Gastroesophageal sphincter (tissue), 2 donors: ENCODE data around the gene KLC1.

Source experiments
- EP300 ChIP-seq: sonication (generic); formaldehyde crosslinking; IDR thresholded peaks from one replicate; pipeline ENCODE4 v1.6.1; 2017; ENCODE audit warnings: antibody characterized with exemption, mild to moderate bottlenecking
- POLR2A ChIP-seq, 2 donors: fragments of 450-650 bp; IDR thresholded peaks; one replicate each; pipeline ENCODE4 v1.6.1; 2017; ENCODE audit warnings: antibody characterized with exemption in 2 of 2, mild to moderate bottlenecking in 2 of 2, moderate library complexity in 1 of 2
- POLR2AphosphoS5 ChIP-seq: sonication (generic); formaldehyde crosslinking; IDR thresholded peaks from one replicate; pipeline ENCODE4 v1.6.1; 2017; ENCODE audit warnings: antibody characterized with exemption

GRCh38 chr14:103712633-103713247 lies 83.7 kb downstream of the KLC1 start:
- TF ChIP-seq POLR2AphosphoS5 = no peak
- no peak for TF ChIP-seq EP300
- TF ChIP-seq POLR2A (IDR thresholded peaks at IDR 0.05) = no peak
